Measurements from ENCODE around the gene BTN3A1.

DNA sequence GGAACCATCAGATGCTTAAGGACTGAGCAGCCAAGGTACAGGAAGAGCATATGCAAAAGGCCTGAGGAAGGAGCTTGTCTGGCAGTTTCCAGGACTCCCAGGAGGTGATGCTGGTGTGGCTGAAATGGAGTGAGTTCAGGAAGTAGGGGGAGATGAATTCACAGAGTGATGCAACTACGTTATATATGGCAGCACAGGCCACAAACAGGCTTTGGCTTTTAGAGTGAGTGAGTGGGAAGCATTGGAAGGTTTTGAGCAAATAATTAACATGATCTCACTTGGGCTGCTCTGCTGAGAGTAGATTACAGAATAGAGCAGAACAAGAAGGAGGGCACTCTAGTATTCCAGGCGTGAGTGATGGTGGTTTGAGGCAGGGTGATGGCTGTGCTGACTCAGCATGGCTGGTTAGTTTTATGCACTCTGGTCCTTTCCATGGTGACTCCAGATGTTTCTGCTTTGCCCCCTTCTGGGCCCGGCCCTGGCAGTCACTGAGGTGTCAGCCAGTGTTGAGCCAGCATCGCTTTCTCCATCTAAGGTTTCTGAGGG, 12.7 kb upstream of the BTN3A1 start:
- TF ChIP-seq, protein P1, sequence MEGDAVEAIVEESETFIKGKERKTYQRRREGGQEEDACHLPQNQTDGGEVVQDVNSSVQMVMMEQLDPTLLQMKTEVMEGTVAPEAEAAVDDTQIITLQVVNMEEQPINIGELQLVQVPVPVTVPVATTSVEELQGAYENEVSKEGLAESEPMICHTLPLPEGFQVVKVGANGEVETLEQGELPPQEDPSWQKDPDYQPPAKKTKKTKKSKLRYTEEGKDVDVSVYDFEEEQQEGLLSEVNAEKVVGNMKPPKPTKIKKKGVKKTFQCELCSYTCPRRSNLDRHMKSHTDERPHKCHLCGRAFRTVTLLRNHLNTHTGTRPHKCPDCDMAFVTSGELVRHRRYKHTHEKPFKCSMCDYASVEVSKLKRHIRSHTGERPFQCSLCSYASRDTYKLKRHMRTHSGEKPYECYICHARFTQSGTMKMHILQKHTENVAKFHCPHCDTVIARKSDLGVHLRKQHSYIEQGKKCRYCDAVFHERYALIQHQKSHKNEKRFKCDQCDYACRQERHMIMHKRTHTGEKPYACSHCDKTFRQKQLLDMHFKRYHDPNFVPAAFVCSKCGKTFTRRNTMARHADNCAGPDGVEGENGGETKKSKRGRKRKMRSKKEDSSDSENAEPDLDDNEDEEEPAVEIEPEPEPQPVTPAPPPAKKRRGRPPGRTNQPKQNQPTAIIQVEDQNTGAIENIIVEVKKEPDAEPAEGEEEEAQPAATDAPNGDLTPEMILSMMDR (IDR thresholded peaks at IDR 0.05; ENCODE audit: low read depth, low read length), result peak; percentile 42
- no peak for TF ChIP-seq POLR2A (IDR thresholded peaks at IDR 0.05; ENCODE audit: extremely low read depth, insufficient read length)
- TF ChIP-seq MYC (IDR thresholded peaks at IDR 0.05; ENCODE audit: low read depth, low read length), result no peak

All from NB4 (cell line).